ENCODE measurements around the gene PPP1R26. TPM values are rescaled to one million over a fixed set of nuclear protein-coding genes. Genes with fewer than 3 reads are reported as not detected.

PPP1R26 gene
- total and polyA plus RNA-seq, 9 of the 15 experiments (the other 6 are each of a cell fraction or from before 2014, with no cell fraction given) = 0.77 to 26.8 (median 9.3) TPM

- H3K9ac ChIP-seq (ENCODE audit: insufficient read depth in 1 of 2, low read depth in 2 of 2, low read length in 2 of 2) = peak overlapping the region in 1 of 2 experiments; percentile 13; a peak in 1 of 4 replicates
- no peak for ATAC-seq
- H3K9me1 ChIP-seq (ENCODE audit: control insufficient read depth, insufficient read depth, low read length) = no peaks in the 10 kb centered on the region
- H3K27ac ChIP-seq (ENCODE audit: extremely low read depth, low read depth, low read length) = no peak overlapping the region
- H3K36me3 ChIP-seq (ENCODE audit: control insufficient read depth, insufficient read depth, low read length) = peaks cover 51% of the 10 kb centered on the region; the same call in 1 of the 3 replicates
- no peaks in the 10 kb centered on the region for H4K20me1 ChIP-seq (replicated peaks; ENCODE audit: control insufficient read depth, insufficient read depth, low read length)
- H3K4me2 ChIP-seq (ENCODE audit: insufficient read depth, low read length) = no peak overlapping the region
- H3K9me3 ChIP-seq (replicated peaks; ENCODE audit: control insufficient read depth, insufficient read depth, low read depth, low read length) = no peaks in the 10 kb centered on the region
- in situ Hi-C loops (cut with MboI) (no loop called here), intact Hi-C loops (cut with micrococcal nuclease) (no loop called here)
- no peak overlapping the region for H2AFZ ChIP-seq (ENCODE audit: low read depth, low read length)
- DNase-seq (ENCODE audit: extremely low read depth in 1 of 4, low spot score in 3 of 4) = no peak
- CTCF ChIA-PET (ENCODE audit: low intra/inter-chr PET ratio) = no interaction called here
- BruUV-seq (replicated peaks) = no TSS peak
- H3K79me2 ChIP-seq (ENCODE audit: control insufficient read depth, insufficient read depth, low read length) = peaks cover 3% of the 10 kb centered on the region; the same call in 1 of the 3 replicates
- no peak overlapping the region for H3K4me3 ChIP-seq
- no peak for FAIRE-seq
- H3K27me3 ChIP-seq (ENCODE audit: control insufficient read depth in 2 of 2, insufficient read depth in 2 of 2, low read length in 2 of 2) = no peaks in the 10 kb centered on the region
- WGBS (ENCODE audit: insufficient coverage, low coverage, missing lambda C conversion rate) = 89% methylated on average over 23 of the region's 33 CpGs
- TF ChIP-seq UBTF (IDR thresholded peaks at IDR 0.05; ENCODE audit: borderline replicate concordance in 1 of 2, low read depth in 2 of 2, low read length in 2 of 2) = no peak
- peak; percentile 19 for TF ChIP-seq RBFOX2 (IDR thresholded peaks at IDR 0.05; ENCODE audit: low read depth, low read length)
- POLR2A ChIA-PET = interaction anchor here (0.8 to 0.9 kb wide), 2 partner anchors 11 to 12 kb away, joined by 3 to 5 read pairs; no protein-coding TSS in a partner anchor
- peaks cover 2 to 10% of the 10 kb centered on the region in 2 experiments; a peak in 2 of 5 replicates for H3K4me1 ChIP-seq (replicated peaks in 1 of 2; ENCODE audit: control insufficient read depth in 2 of 2, insufficient read depth in 2 of 2, low read length in 2 of 2)
These were observed 6.9 kb downstream of the PPP1R26 start for GRCh38 chr9:135486267-135487065.

Data from K562 (cell line).